ENCODE results near the gene FAHD2B. TPM values are rescaled to one million over a fixed set of nuclear protein-coding genes. Genes with fewer than 3 reads are reported as not detected.
"Not testable (repeated sequence)": the region's sequence is repeated elsewhere in the genome, so short reads cannot be mapped to it uniquely, and the experiment has no call there.

FAHD2B gene
- polyA plus RNA-seq, 1 experiment = 3.4 TPM

DNA sequence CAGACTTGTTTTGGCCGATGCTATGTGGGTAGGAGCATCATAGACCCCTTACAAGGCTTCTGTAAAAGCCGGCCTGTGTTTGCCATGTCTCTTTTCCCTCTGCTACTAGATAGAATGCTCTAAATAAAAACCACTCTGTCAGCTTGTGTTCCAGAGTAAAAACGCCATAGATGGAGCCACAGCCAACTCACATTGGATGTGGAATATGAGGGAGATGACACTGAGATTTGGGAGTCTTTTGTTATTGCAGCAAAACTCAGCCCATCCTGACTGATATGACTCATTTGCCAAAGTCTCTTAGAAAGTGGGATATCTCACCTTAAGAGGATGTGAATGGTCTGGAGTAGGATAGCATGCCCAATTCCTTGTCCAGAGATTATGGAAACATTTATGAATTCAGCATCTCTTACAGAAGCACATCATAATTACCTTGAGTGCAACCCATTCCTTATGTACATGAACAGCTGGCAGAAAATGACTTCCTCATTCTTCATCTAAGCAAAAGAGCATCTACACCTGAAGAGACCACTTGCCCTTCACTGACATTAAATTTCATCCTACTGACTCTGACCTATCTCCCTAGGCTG, 4.2 kb upstream of the FAHD2B start:
- POLR2A ChIA-PET; CTCF ChIA-PET; H3K9me3 ChIP-seq (ENCODE audit: control insufficient read depth, insufficient read depth, low read length); H3K27ac ChIP-seq (ENCODE audit: low read depth, low read length); H3K4me3 ChIP-seq (ENCODE audit: low read depth, low read length); DNase-seq (ENCODE audit: low read depth, low spot score); H3K27me3 ChIP-seq (ENCODE audit: control insufficient read depth, insufficient read depth, low read length): not testable (repeated sequence)

DNA sequence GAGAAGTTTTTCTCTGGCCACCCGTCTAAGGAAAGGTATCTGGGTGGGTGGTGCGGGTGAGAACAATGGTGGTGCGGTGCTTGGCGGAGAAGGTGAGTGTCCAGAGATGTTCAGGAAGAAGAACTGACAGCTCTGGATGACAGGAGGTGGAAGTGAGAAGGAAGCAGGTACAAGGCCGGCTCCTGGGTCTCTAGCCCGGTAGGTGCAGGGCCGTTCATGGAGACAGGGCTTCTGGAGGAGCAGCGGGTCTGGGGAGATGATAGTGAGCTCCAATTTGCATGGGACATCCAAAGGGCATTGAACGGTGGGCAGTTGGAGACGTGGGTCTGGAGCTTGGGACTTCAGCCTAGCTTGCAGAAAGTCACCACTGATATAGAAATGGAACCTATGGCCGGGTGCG, 979 bp upstream of the FAHD2B start:
- DNase-seq (ENCODE audit: low read depth, low spot score) = no peak
- CTCF ChIA-PET = interaction anchor here (1.3 kb wide), 1 partner anchor 17 kb away, joined by 4 read pairs; no protein-coding TSS in a partner anchor
- Histone ChIP-seq H3K27ac (ENCODE audit: low read depth, low read length) (no peak overlapping the region), H3K4me3 (ENCODE audit: low read depth, low read length) (no peak overlapping the region), H3K27me3 (ENCODE audit: control insufficient read depth, insufficient read depth, low read length) (peaks cover 5% of the 10 kb centered on the region), H3K9me3 (ENCODE audit: control insufficient read depth, insufficient read depth, low read length) (no peaks in the 10 kb centered on the region)
- TF ChIP-seq, protein P1, sequence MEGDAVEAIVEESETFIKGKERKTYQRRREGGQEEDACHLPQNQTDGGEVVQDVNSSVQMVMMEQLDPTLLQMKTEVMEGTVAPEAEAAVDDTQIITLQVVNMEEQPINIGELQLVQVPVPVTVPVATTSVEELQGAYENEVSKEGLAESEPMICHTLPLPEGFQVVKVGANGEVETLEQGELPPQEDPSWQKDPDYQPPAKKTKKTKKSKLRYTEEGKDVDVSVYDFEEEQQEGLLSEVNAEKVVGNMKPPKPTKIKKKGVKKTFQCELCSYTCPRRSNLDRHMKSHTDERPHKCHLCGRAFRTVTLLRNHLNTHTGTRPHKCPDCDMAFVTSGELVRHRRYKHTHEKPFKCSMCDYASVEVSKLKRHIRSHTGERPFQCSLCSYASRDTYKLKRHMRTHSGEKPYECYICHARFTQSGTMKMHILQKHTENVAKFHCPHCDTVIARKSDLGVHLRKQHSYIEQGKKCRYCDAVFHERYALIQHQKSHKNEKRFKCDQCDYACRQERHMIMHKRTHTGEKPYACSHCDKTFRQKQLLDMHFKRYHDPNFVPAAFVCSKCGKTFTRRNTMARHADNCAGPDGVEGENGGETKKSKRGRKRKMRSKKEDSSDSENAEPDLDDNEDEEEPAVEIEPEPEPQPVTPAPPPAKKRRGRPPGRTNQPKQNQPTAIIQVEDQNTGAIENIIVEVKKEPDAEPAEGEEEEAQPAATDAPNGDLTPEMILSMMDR (IDR thresholded peaks at IDR 0.05; ENCODE audit: low read depth, low read length) = no peak
- POLR2A ChIA-PET = no interaction called here

DNA sequence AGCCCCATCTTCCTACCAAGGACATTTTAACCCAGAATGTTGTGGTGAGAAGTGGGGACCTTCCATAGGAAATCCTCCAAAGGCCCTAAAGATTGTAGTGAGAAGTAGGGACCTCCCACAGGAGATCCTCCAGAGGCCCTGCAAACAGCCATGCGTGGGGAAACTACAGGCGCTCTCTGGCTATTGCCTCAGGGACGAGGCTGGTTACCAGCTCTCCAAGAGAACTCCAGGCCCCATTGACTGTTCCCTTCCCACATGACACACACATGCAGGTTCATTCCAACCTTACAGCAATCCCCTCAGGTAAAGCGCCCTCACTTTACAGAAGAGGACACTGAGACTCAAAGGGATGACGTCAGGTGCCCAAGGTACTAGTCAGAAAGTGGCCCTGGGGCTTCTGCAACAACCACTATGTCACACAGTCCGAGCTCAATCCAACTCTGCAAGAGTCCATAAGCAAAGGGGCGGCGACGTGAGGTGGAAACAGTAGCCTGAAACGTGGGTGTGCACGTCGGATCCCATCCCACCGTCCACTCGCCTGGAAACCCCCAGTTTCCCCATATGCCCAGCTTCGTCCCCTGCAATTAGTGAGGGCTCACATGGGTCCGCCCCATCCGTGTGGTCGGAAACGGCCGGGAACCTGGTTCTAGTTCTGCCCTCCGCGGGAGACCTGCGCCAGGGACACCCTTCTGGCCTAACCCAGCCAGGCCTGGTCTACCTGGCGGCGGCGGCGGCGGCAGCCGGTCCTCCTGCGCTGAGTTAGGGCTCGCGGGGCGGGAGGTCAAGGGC, 505 bp downstream of the FAHD2B start:
- H3K27me3 ChIP-seq (ENCODE audit: control insufficient read depth, insufficient read depth, low read length); CTCF ChIA-PET; DNase-seq (ENCODE audit: low read depth, low spot score); H3K27ac ChIP-seq (ENCODE audit: low read depth, low read length); H3K9me3 ChIP-seq (ENCODE audit: control insufficient read depth, insufficient read depth, low read length); POLR2A ChIA-PET: not testable (repeated sequence)
- H3K4me3 ChIP-seq (ENCODE audit: low read depth, low read length) = peak overlapping the region; percentile 29; the same call in 1 of the 2 replicates

DNA sequence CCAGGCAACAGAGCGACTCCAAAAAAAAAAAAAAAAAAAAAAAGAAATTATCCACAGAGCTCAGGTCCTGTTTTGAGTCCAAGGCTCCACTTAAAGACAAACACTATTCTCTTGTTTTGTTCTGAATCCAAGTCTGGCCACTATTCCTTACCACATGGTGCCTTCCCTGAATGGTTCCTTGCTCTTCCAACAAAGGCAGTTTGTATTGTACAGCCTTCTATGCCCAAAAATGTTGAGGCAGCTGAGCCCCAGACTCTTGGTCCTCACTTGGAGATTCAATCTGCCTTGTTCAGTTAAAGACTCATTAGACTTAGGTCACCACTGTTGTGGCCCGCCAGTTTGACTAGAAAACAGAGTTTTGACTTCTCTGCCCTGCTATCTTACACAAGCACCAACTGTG, 1.7 kb downstream of the FAHD2B start:
- POLR2A ChIA-PET; H3K9me3 ChIP-seq (ENCODE audit: control insufficient read depth, insufficient read depth, low read length); DNase-seq (ENCODE audit: low read depth, low spot score); H3K27me3 ChIP-seq (ENCODE audit: control insufficient read depth, insufficient read depth, low read length); H3K27ac ChIP-seq (ENCODE audit: low read depth, low read length); H3K4me3 ChIP-seq (ENCODE audit: low read depth, low read length): not testable (repeated sequence)
- CTCF ChIA-PET = interaction anchor here (0.6 kb wide), 1 partner anchor 638 kb away, joined by 3 read pairs; no protein-coding TSS in a partner anchor

DNA sequence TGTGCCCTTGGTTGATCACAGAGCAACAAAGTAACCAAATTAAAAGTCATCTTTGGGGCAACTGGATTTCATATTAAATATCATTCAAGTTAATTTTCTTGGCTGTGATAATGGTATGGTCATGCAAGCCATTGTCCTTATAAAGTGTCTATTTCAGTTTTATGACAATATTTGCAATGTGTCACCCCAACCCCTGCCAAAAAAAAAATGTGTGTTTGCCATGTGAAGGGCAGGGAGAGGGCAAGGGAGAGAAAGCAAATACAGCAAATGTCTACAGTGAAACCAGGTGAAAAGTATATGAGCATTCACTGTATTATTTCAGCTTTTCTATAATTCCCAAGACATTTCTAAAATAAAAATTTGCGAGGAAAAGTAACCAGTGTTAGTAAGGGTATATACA, 6.0 kb downstream of the FAHD2B start:
- DNase-seq (ENCODE audit: low read depth, low spot score); CTCF ChIA-PET; H3K4me3 ChIP-seq (ENCODE audit: low read depth, low read length); H3K27ac ChIP-seq (ENCODE audit: low read depth, low read length); POLR2A ChIA-PET; H3K27me3 ChIP-seq (ENCODE audit: control insufficient read depth, insufficient read depth, low read length); H3K9me3 ChIP-seq (ENCODE audit: control insufficient read depth, insufficient read depth, low read length): not testable (repeated sequence)

DNA sequence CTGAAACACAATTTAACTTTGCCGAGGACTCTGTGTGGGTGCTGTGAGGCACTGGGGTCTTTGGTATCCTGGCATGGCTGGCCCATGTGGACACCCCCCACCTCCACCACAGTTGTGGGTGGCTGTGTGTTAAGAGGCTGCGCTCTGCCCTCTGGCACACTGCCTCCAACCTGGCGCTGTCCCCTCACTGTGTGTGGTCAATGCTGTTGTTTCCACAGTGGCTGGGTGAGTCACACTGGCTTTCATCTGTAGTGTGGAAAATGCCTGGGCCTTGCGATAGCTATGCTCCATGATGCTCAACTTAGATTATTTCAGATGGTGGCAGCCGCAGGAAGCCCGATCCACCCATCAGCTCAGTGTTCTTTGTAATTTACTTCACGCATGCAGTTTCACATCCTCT, 9.6 kb downstream of the FAHD2B start:
- DNase-seq (ENCODE audit: low read depth, low spot score); H3K9me3 ChIP-seq (ENCODE audit: control insufficient read depth, insufficient read depth, low read length); H3K27ac ChIP-seq (ENCODE audit: low read depth, low read length); POLR2A ChIA-PET; CTCF ChIA-PET; H3K4me3 ChIP-seq (ENCODE audit: low read depth, low read length); H3K27me3 ChIP-seq (ENCODE audit: control insufficient read depth, insufficient read depth, low read length): not testable (repeated sequence)

DNA sequence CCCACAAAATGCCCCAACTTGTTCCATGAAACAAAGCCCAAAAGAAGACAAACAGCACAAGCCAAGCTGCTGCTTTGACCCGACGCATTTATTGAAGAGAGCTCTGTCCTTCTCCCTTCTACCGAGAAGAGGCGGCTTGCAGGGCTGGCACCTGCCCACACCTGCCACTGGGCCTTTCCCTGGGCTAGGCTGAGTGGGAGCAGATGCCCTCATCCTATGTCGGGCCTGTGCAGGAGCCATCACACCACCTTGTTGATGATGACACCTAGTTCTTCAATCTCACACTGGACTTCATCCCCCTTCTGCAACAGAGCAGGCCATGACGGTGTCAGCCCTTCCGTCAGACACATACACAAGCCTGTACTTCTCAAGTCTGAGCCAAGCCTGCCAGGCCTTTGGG, 11.2 kb downstream of the FAHD2B start:
- H3K9me3 ChIP-seq (ENCODE audit: control insufficient read depth, insufficient read depth, low read length); H3K27ac ChIP-seq (ENCODE audit: low read depth, low read length); H3K27me3 ChIP-seq (ENCODE audit: control insufficient read depth, insufficient read depth, low read length); POLR2A ChIA-PET; DNase-seq (ENCODE audit: low read depth, low spot score); CTCF ChIA-PET; H3K4me3 ChIP-seq (ENCODE audit: low read depth, low read length): not testable (repeated sequence)

DNA sequence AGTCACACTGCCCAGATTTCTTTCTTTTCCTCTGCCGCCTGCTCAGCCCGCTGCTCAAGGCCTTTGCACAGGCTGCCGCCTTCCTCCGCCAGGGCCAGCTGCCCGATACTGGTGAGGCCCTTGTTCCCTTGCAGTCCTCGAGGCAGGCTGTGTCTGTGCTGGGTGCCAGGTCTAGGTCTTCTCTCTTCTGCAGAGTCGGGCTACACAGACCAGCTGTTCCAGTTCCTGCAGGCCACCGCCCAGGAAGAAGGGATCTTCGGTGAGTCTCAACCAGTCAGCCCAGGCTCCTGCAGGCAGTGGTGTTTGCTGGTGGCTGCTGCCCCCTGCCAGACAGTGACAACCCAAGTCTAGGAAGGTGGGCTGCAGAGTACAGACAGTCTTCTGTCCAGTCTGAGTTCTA, 12.5 kb downstream of the FAHD2B start:
- CTCF ChIA-PET; H3K27me3 ChIP-seq (ENCODE audit: control insufficient read depth, insufficient read depth, low read length); H3K9me3 ChIP-seq (ENCODE audit: control insufficient read depth, insufficient read depth, low read length); DNase-seq (ENCODE audit: low read depth, low spot score); POLR2A ChIA-PET; H3K4me3 ChIP-seq (ENCODE audit: low read depth, low read length); H3K27ac ChIP-seq (ENCODE audit: low read depth, low read length): not testable (repeated sequence)

DNA sequence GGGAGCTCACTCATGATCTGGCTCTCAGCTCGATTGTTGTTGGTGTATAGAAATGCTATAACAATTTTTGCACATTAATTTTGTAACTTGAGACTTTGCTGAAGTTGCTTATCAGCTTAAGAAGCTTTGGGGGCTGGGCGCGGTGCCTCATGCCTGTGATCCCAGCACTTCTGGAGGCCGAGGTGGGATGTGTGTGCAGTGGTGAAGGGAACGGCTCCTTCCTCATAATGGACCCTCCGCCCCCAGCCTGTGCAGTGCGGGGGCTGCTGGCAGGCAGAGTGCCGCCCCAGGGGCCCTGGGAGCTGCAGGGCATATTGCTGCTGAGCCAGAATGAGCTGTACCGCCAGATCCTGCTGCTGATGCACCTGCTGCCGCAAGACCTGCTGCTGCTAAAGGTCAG, 13.8 kb downstream of the FAHD2B start:
- DNase-seq (ENCODE audit: low read depth, low spot score); H3K9me3 ChIP-seq (ENCODE audit: control insufficient read depth, insufficient read depth, low read length); CTCF ChIA-PET; POLR2A ChIA-PET; H3K27ac ChIP-seq (ENCODE audit: low read depth, low read length); H3K4me3 ChIP-seq (ENCODE audit: low read depth, low read length); H3K27me3 ChIP-seq (ENCODE audit: control insufficient read depth, insufficient read depth, low read length): not testable (repeated sequence)

DNA sequence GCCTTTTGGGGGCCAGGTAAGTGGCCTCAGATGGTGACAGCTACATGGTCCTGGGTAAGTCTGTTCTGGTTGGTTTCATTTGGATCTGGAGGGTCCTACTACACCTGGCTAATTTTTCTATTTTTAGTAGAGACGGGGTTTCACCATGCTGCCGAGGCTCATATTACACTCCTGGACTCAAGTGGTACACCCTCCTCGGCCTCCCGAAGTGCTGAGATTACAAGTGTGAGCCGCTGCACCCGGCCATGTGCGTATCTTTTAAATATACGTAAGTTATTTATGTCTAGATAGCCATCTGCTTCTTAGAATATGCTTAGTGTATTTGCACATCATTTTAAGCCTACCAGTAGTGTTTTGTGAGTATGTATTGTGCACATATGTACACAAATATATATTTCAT, 17.5 kb downstream of the FAHD2B start:
- DNase-seq (ENCODE audit: low read depth, low spot score); H3K27ac ChIP-seq (ENCODE audit: low read depth, low read length); POLR2A ChIA-PET; H3K9me3 ChIP-seq (ENCODE audit: control insufficient read depth, insufficient read depth, low read length); H3K27me3 ChIP-seq (ENCODE audit: control insufficient read depth, insufficient read depth, low read length); CTCF ChIA-PET; H3K4me3 ChIP-seq (ENCODE audit: low read depth, low read length): not testable (repeated sequence)

DNA sequence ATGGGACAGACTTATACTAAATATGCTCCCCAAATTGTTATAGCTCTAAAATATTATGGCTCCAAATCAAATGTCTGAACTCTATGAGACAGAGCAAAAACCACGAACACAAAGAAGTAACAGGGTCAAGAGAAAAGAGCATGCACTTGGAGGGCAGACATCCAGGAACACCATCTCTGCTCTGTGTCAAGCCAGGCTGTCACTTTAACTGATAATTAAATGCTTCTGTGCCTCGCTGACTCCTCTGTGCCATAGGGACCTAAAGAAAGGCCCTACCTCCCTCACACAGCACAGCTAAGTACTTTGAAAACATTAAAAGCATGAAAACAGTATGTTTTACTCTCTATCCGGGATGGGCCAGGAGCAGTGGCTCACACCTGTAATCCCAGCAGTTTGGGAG, 23.8 kb downstream of the FAHD2B start:
- H3K27ac ChIP-seq (ENCODE audit: low read depth, low read length); H3K27me3 ChIP-seq (ENCODE audit: control insufficient read depth, insufficient read depth, low read length); H3K4me3 ChIP-seq (ENCODE audit: low read depth, low read length); CTCF ChIA-PET; DNase-seq (ENCODE audit: low read depth, low spot score); POLR2A ChIA-PET; H3K9me3 ChIP-seq (ENCODE audit: control insufficient read depth, insufficient read depth, low read length): not testable (repeated sequence)
